ENCODE measurements around the gene SMIM41.

DNA sequence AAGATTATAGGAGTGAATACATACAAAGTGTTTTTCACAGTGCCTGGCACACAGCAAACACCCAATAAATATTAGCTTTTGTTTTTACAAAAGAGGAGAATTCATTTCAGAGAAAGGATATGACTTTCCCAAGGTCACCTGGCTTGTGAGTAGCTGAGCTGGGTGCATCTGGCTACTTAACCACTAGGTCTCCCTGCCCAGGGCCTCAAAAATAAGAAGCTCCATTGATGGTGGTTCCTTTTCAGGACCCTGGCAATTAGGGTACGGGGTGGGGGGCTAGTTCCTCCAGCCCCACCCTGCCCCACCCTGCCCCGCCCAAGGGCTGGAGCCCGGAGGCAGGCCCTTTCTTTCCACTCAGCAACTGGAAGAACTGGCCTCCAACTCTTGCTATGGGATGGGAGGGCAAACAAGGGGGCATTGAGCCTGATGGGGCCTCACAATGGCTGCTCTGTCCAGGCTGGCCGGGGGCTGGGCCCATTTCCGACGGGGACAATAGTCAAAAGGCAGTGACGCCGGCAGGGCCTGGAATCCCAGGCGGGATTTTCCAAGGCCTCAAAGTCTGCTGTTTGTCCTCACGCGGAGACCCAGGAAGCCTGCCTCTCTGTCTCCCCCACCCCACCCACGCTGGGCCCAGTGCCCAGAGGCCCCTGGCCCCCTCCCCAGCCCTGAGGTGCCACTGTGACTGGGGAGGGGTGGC is 17.9 kb upstream of the SMIM41 start:
- TF ChIP-seq EZH2phosphoT487 (IDR thresholded peaks at IDR 0.05; ENCODE audit: borderline replicate concordance, low read length), result no peak
- TF ChIP-seq, protein P1, sequence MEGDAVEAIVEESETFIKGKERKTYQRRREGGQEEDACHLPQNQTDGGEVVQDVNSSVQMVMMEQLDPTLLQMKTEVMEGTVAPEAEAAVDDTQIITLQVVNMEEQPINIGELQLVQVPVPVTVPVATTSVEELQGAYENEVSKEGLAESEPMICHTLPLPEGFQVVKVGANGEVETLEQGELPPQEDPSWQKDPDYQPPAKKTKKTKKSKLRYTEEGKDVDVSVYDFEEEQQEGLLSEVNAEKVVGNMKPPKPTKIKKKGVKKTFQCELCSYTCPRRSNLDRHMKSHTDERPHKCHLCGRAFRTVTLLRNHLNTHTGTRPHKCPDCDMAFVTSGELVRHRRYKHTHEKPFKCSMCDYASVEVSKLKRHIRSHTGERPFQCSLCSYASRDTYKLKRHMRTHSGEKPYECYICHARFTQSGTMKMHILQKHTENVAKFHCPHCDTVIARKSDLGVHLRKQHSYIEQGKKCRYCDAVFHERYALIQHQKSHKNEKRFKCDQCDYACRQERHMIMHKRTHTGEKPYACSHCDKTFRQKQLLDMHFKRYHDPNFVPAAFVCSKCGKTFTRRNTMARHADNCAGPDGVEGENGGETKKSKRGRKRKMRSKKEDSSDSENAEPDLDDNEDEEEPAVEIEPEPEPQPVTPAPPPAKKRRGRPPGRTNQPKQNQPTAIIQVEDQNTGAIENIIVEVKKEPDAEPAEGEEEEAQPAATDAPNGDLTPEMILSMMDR (conservative IDR thresholded peaks at IDR 0.05; ENCODE audit: low read depth, low read length), result no peak
- TF ChIP-seq EZH2 (IDR thresholded peaks at IDR 0.05; ENCODE audit: low read length, unreplicated experiment), result no peak

All from PC-3 (cell line).